SK-N-SH treated with all-trans-retinoic acid at 6 μM for 48 hours (cell line): ENCODE data around the gene RASSF9.

Source experiments
- ARNTL ChIP-seq: fragments of 450-650 bp; formaldehyde crosslinking; IDR thresholded peaks from 2 replicates; pipeline ENCODE4 v1.5.0; 2020; ENCODE audit warnings: low read depth, mild to moderate bottlenecking, moderate library complexity, borderline replicate concordance
- BACH2 ChIP-seq: fragments of 250-450 bp; sonication (Bioruptor Pico); IDR thresholded peaks from 2 replicates; pipeline ENCODE4 v1.9.0; 2021; ENCODE audit warnings: mild to moderate bottlenecking, borderline replicate concordance
- ESRRG ChIP-seq: fragments of 250-450 bp; sonication (Bioruptor Pico); IDR thresholded peaks from 2 replicates; pipeline ENCODE4 v1.6.1; 2021; ENCODE audit warnings: mild to moderate bottlenecking
- GLIS3 ChIP-seq: fragments of 250-450 bp; sonication (Bioruptor Pico); IDR thresholded peaks from 2 replicates; pipeline ENCODE4 v1.5.0; 2020; ENCODE audit warnings: mild to moderate bottlenecking, moderate library complexity
- SNAI2 ChIP-seq: fragments of 250-450 bp; sonication (Bioruptor Pico); IDR thresholded peaks from 2 replicates; pipeline ENCODE4 v1.5.0; 2020; ENCODE audit warnings: mild to moderate bottlenecking, moderate library complexity
- ZC3H10 ChIP-seq: fragments of 250-450 bp; sonication (Bioruptor Pico); IDR thresholded peaks from 2 replicates; pipeline ENCODE4 v1.5.1; 2021; ENCODE audit warnings: mild to moderate bottlenecking, moderate library complexity
- ZFP30 ChIP-seq: fragments of 450-650 bp; formaldehyde crosslinking; IDR thresholded peaks from 2 replicates; pipeline ENCODE4 v1.5.0; 2022; ENCODE audit warnings: mild to moderate bottlenecking, moderate library complexity
- ZNF565 ChIP-seq: fragments of 450-650 bp; formaldehyde crosslinking; conservative IDR thresholded peaks from 2 replicates; pipeline ENCODE4 v1.5.0; 2020; ENCODE audit warnings: low read depth, mild to moderate bottlenecking, moderate library complexity
- TF ChIP-seq, protein P1 (sequence below): fragments of 250-450 bp; sonication (Bioruptor Pico); IDR thresholded peaks from 2 replicates; pipeline ENCODE4 v1.5.1; 2021; ENCODE audit warnings: mild to moderate bottlenecking, moderate library complexity

GRCh38 chr12:85834378-85834777 lies 1.8 kb downstream of the RASSF9 start:
- no peak for TF ChIP-seq ZFP30 (CRISPR knock-in tag)
- TF ChIP-seq ZC3H10 = no peak
- TF ChIP-seq GLIS3 (CRISPR knock-in tag) = no peak
- no peak for TF ChIP-seq BACH2 (CRISPR knock-in tag)
- TF ChIP-seq, protein P1, sequence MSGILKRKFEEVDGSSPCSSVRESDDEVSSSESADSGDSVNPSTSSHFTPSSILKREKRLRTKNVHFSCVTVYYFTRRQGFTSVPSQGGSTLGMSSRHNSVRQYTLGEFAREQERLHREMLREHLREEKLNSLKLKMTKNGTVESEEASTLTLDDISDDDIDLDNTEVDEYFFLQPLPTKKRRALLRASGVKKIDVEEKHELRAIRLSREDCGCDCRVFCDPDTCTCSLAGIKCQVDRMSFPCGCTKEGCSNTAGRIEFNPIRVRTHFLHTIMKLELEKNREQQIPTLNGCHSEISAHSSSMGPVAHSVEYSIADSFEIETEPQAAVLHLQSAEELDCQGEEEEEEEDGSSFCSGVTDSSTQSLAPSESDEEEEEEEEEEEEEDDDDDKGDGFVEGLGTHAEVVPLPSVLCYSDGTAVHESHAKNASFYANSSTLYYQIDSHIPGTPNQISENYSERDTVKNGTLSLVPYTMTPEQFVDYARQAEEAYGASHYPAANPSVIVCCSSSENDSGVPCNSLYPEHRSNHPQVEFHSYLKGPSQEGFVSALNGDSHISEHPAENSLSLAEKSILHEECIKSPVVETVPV (CRISPR knock-in tag) = no peak
- no peak for TF ChIP-seq ESRRG (CRISPR knock-in tag)
- TF ChIP-seq SNAI2 (CRISPR knock-in tag) = no peak
- TF ChIP-seq ZNF565 (CRISPR knock-in tag) = no peak
- no peak for TF ChIP-seq ARNTL (CRISPR knock-in tag)
